ENCODE results near the gene FAP.

FAP gene, protein sequence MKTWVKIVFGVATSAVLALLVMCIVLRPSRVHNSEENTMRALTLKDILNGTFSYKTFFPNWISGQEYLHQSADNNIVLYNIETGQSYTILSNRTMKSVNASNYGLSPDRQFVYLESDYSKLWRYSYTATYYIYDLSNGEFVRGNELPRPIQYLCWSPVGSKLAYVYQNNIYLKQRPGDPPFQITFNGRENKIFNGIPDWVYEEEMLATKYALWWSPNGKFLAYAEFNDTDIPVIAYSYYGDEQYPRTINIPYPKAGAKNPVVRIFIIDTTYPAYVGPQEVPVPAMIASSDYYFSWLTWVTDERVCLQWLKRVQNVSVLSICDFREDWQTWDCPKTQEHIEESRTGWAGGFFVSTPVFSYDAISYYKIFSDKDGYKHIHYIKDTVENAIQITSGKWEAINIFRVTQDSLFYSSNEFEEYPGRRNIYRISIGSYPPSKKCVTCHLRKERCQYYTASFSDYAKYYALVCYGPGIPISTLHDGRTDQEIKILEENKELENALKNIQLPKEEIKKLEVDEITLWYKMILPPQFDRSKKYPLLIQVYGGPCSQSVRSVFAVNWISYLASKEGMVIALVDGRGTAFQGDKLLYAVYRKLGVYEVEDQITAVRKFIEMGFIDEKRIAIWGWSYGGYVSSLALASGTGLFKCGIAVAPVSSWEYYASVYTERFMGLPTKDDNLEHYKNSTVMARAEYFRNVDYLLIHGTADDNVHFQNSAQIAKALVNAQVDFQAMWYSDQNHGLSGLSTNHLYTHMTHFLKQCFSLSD

DNA sequence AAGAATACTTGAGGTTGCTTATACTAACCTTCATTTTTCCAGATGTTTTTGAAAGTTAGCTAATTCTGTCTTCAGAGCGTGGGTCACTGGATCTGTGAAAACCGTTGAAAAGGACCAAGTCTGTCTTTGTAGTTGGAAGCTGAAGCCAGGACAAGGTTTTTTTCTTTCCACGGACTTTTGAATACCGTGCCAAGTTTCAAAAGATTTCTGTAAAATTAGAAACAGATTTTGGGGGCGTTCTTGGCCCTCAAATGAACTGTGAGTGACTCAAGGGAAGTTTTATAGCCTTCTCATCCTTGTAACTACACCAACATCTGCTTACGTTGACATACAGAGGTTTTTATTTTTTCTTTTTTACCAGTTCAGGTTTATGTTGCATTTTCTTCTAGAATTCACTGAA, at the start of gene FAP:
Gene FAP, minus strand, starts transcription at position 152 of the 400 bp plus-strand sequence. Its CDS starts 118 bp downstream, at position 34.
- no peak for DNase-seq

DNA sequence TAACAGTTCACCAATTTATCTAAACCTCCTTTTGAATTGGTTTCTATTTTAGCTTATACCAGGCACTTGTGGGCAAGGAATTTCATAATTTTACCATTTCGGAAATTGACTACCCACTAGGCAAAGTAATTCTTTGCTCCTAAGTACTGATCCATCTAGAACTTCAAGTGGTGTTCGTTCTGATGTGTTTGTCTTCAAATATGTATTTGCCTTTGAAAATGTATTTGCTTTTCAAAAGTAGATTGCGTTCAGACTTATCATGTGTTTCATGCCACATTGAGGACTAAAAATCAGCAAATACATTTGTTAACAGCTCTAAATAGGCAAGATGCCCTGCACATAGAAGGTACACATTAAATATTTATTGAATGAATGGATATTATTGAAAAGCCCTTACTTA, 48.5 kb upstream of the FAP start:
- no peak for DNase-seq

GRCh38 chr2:162282765-162283425, 39.6 kb upstream of the FAP start:
- DNase-seq, result no peak

- no peak for DNase-seq
These were observed 37.4 kb upstream of the FAP start for GRCh38 chr2:162280654-162281053.

GRCh38 chr2:162277381-162277780, 34.1 kb upstream of the FAP start:
- DNase-seq, result peak; percentile 28 to 39

DNA sequence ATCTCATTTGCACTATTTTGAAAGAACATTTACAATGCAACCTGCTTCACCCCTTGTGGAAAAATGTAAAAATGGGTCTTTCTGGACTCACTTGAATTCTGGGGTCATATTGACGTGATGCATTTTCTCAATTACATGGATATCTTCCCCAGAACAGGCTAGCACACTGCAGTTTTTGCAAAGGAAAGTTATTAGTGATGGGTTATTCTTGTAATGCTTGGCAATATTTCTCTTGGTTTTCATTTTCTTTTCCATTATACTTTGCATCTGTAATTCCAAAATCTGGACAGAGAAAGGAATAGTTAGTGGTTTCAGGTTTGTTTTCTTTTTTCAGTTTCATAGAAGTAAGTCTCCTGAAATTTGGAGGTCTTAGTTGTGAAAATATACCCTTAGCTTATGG, 24.8 kb upstream of the FAP start:
- no peak for DNase-seq

DNA sequence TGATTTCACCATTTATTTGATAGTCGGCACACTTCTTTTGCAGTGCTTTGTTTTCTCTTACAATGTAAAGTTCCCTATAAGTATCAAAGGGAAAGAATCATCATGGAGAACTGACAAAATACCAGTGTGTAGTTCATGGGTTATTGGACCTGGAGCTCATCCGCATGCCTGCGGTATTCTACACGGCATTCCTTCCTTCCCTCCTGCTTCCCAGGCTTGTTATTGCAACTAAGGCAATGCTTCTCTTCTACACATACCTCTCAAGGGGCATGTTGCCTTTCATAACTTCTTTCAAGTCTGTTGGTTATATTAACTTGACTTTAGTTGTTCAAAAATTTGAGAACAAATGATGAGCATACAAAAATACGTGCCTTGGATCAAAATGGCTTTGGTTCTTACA, 24.3 kb upstream of the FAP start:
- DNase-seq, result no peak

DNA sequence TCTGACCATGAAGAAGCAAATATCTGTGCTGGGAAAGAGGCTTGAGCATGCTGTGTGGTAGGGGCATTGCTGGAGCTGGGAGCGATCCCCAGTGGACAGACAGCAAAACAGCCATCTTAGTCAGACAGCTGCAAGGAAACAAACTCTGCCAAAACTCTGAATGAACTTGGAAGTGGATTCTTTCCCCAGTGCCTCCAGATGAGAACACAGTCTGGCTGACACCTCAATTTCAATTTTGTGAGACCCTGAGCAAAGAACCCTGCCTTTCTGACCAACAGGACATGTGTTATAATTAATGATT, 23.2 kb upstream of the FAP start:
- DNase-seq, result no peak

DNA sequence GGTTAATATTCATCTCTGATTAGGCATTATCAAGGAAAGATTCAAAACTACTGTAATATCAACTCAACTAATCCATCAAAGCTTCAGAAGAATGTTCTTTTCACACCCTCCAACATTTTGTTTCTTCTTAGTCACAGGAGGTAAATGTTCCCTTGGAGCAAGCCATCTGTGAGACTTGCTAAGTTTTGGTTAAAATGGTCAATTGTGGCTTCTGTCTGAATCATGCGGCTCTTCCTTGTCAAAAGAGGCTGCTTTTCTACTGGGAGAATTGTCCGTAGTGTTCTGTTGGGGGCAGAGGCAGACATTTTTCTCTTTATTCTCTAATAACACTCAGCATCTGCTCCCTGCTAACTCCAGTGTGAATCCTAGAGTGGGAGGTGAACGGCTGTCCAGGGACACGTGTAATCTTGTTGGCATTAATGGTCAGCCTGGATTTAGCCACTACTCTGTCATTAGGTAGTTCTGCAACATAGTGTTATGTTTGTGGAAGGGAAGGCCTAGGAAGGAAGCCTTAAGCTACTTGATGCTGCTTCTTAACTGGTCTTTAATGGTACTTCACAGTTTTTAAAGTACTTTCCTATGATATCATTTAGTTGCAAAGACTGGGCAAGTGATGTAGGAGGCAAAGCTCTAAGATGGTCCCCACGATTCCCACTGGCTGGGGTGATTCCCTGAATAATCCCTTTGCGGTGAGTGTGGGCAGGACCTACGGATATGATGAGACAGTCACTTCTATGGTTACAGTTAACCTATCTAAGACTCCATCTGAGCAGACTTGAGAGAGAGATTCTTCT, 22.6 kb upstream of the FAP start:
- DNase-seq, result no peak

DNA sequence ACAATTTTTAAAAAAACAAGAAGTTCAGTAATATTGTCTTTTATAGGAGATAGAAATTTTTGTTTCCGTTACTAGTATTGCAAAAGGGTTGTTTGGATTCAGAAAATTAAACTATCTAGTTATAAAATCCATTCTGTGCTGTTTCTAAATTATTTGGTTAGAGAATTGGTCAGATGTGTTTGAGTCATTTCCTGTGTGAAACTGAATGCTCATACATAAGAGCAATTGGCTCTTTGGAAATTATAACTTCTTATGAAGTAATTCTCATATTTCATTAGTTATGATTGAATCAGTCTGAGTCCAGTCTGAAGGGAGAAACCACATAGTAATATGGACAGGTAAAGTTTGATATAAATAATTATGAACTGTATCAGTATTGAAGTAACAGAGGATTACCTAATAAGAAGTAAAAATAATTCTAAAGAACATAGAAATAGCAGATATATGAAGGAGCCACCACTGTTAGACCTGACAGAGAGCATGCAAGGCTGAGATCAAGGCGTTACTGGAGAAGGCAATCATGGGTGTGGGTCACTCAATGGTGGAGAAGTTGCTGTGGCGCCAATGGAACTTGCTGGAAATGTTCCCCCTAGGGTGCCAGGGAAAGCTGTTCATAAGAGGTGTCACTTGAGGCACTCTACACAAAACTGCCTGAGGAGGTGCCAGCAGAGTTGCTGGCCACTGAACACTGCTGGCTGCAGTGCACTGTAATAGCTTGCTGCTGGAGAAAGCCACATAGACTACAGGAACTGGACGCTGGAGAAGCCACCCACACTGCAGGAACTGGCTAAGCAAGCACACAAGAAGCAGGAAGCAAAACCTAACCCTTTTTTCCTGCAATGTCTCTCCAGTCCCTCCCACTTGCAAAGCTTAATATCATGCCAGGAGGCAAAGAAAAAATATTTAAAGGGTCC, 18.0 kb upstream of the FAP start:
- peak; percentile 91 to 93 for DNase-seq

GRCh38 chr2:162258686-162259085, 15.4 kb upstream of the FAP start:
- no peak for DNase-seq

GRCh38 chr2:162258169-162258568, 14.9 kb upstream of the FAP start:
- DNase-seq, result no peak

- DNase-seq, result no peak
These were observed 14.2 kb upstream of the FAP start for GRCh38 chr2:162257425-162257824.

DNA sequence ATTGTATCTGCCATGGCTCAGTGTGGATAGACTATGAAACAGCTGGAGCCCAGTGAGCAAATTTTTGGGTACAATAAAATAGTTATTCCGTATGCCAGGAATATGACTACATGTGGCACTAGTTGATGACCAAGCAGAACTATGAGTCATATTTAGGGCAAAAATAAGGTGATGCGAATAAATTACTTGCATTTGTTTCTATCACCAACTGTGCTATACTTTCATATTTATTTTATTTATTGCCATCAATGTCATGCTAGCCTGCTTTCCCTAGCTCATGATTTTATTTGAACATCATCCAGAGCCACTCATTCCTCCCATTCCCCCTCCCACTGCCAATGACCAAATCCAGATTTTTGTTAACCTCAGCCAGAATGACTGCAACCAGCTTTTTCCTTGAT, 13.3 kb upstream of the FAP start:
- no peak for DNase-seq

DNA sequence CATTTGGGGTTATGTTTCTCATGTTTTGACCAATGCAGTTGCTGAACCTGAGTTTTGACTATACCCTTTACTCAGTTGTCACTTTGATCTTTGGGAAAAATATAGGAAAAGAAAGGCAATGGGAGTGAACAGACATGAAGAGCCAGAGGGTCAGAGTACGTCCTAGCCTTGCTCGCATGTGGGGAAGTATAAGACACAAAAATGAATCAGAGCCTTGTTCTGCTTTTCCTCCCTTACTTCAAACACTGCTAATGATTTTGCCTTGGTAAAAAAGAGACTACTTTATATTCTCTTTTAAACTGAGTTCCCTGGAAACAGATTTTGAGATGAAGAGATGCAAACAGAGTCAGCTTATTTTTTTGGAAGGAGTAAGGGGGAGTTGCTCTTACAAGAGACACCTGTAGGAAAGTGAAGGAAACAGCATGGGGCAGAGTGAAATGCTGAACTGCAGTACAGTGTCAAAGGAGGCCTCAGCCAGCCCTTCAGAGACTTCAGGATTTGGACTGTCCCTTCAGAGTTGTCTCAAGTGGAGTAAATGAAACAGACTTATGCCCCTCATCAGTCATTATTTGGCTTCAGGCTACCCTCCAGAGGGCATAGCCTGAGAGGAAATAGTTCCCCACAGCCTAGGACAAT, 11.1 kb upstream of the FAP start:
- DNase-seq, result no peak

- no peak for DNase-seq
These were observed 10.2 kb upstream of the FAP start for GRCh38 chr2:162253435-162253834.

DNA sequence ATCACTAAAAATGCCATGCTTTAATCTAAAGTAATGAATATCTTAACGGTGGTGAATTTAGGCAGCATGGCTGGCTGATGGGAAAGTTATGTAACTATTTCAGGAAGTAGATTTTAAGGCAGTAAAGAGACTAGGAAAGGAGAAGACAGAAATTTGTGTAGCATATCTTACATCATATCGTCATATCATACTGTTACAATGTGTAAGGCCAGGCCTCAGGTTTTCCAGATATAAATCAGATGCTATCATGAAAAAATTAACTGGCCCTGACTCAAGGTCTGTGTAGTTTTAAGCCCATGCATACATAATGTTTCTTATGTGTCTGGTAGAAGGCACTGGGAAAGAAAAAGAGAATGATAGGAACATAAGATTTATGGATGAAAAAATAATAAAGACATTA, 8.9 kb upstream of the FAP start:
- peak; percentile 27 to 38 for DNase-seq

DNA sequence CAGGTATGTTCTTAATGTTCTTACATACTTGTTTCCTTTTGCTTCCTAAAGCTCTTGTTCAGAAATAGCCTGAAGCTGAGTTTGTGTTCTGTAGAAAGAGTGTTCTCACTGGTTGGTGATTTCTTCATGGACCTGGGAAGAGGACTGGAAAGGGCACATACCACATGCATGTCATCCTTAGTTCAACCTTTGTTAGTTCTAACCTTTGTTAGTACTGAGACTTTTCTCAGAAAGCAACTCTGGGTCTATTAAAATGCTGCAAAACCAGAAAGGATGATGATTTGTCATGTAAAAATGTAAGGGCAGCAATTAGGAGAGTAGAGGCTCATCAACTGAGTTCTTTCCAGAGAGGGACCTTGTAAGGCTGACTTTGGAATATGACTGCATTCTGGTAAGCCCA, 2.5 kb upstream of the FAP start:
- no peak for DNase-seq

- no peak for DNase-seq
These were observed 1.8 kb upstream of the FAP start for GRCh38 chr2:162245061-162245460.

- DNase-seq, result no peak
These were observed 1.3 kb upstream of the FAP start for GRCh38 chr2:162244541-162245031.

DNA sequence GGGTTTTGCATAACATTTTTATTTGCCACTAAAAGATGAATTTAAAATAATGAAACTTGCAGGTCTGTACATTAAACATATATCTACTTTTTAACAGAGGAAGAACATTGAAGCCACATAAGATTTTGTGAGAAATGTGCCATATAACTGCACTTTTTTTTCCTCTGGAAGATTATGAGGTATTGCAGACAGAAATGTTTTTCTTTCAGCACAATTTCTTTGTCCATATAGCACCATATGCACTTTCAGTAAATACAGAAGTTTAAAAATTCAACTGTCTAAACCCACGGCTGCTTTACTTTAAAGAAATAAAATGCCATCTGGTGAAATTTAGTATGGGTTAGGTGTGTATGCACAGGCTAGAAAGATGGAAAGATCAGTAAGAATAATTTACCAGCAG, 470 bp upstream of the FAP start:
- DNase-seq, result no peak
